Suprapubic skin (tissue), 3 donors: ENCODE results near the gene CCDC188.

Experiments used
- CTCF ChIP-seq, 2 donors: fragments of 200-600 bp in 1 of 2; fragments of 450-650 bp in 1 of 2; sonication (generic) in 1 of 2; IDR thresholded peaks; one replicate each; pipeline ENCODE4 v1.5.1; 2016 to 2019; ENCODE audit warnings: antibody characterized with exemption in 2 of 2, mild to moderate bottlenecking in 1 of 2, moderate library complexity in 1 of 2
- POLR2A ChIP-seq, 2 donors: fragments of 450-650 bp; IDR thresholded peaks; one replicate each; pipeline ENCODE4 v1.6.1; 2017; ENCODE audit warnings: antibody characterized with exemption in 2 of 2, mild to moderate bottlenecking in 2 of 2, moderate library complexity in 2 of 2

GRCh38 chr22:20169253-20169822 lies 18.5 kb upstream of the CCDC188 start:
- no peak for TF ChIP-seq POLR2A (IDR thresholded peaks at IDR 0.05)
- no peak for TF ChIP-seq CTCF (IDR thresholded peaks at IDR 0.05)
